Skeletal muscle cell (primary cell): ENCODE measurements around the gene MTUS2.
"Not testable (repeated sequence)": the region's sequence is repeated elsewhere in the genome, so short reads cannot be mapped to it uniquely, and the experiment has no call there.

ENCODE experiments used
- DNase-seq: peaks from one replicate; pipeline ENCODE4 v3.0.0-alpha.2; 2010; ENCODE audit warnings: low read depth
- H3K4me3 ChIP-seq: 2 replicates; pipeline ENCODE4 v1.5.1; 2011; ENCODE audit warnings: low read depth, mild to moderate bottlenecking, control low read depth, low read length, moderate library complexity

The MTUS2 gene

GRCh38 chr13:28954419-28954725 lies 134.2 kb downstream of the MTUS2 start:
- no peak for DNase-seq
- no peak overlapping the region for H3K4me3 ChIP-seq

GRCh38 chr13:28954810-28955209 lies 134.7 kb downstream of the MTUS2 start:
- no peak for DNase-seq

GRCh38 chr13:28955264-28955966 lies 135.3 kb downstream of the MTUS2 start:
- no peak overlapping the region for H3K4me3 ChIP-seq
- DNase-seq, result no peak

More at GRCh38 chr13:28954810-28955209, 134.7 kb downstream of the MTUS2 start:
- H3K4me3 ChIP-seq, result no peak overlapping the region

- DNase-seq, result no peak
- no peak overlapping the region for H3K4me3 ChIP-seq
Measured at GRCh38 chr13:28958018-28958417, 137.9 kb downstream of the MTUS2 start.

- DNase-seq, result no peak
- H3K4me3 ChIP-seq, result no peak overlapping the region
Measured at GRCh38 chr13:28958441-28958840, 138.3 kb downstream of the MTUS2 start.

- H3K4me3 ChIP-seq, result no peak overlapping the region
- no peak for DNase-seq
Measured at GRCh38 chr13:28964052-28964451, 143.9 kb downstream of the MTUS2 start.

- H3K4me3 ChIP-seq, result no peak overlapping the region
- DNase-seq, result no peak
Measured at GRCh38 chr13:28964803-28965202, 144.7 kb downstream of the MTUS2 start.

GRCh38 chr13:28967029-28967915 lies 147.1 kb downstream of the MTUS2 start:
- DNase-seq, result no peak
- H3K4me3 ChIP-seq, result no peak overlapping the region

- no peak for DNase-seq
- H3K4me3 ChIP-seq, result no peak overlapping the region
Measured at GRCh38 chr13:28976195-28976594, 156.1 kb downstream of the MTUS2 start.

- no peak overlapping the region for H3K4me3 ChIP-seq
- DNase-seq, result no peak
Measured at GRCh38 chr13:28976636-28977035, 156.5 kb downstream of the MTUS2 start.

- H3K4me3 ChIP-seq, result no peak overlapping the region
- DNase-seq, result no peak
Measured at GRCh38 chr13:28978574-28978973, 158.4 kb downstream of the MTUS2 start.

- no peak for DNase-seq
- no peak overlapping the region for H3K4me3 ChIP-seq
Measured at GRCh38 chr13:28981530-28981929, 161.4 kb downstream of the MTUS2 start.

- no peak overlapping the region for H3K4me3 ChIP-seq
- no peak for DNase-seq
Measured at GRCh38 chr13:28983641-28984040, 163.5 kb downstream of the MTUS2 start.

- H3K4me3 ChIP-seq, result no peak overlapping the region
- DNase-seq, result no peak
Measured at GRCh38 chr13:28984326-28984725, 164.2 kb downstream of the MTUS2 start.

- H3K4me3 ChIP-seq, result no peak overlapping the region
- no peak for DNase-seq
Measured at GRCh38 chr13:28984825-28985224, 164.7 kb downstream of the MTUS2 start.

GRCh38 chr13:28990378-28990777 lies 170.2 kb downstream of the MTUS2 start:
- H3K4me3 ChIP-seq, DNase-seq: not testable (repeated sequence)

GRCh38 chr13:28991764-28992163 lies 171.6 kb downstream of the MTUS2 start:
- no peak for DNase-seq
- no peak overlapping the region for H3K4me3 ChIP-seq

- no peak for DNase-seq
- no peak overlapping the region for H3K4me3 ChIP-seq
Measured at GRCh38 chr13:29000826-29001225, 180.7 kb downstream of the MTUS2 start.

- DNase-seq, result no peak
- no peak overlapping the region for H3K4me3 ChIP-seq
Measured at GRCh38 chr13:29005035-29005762, 185.1 kb downstream of the MTUS2 start.

GRCh38 chr13:29005763-29006120 lies 185.6 kb downstream of the MTUS2 start:
- no peak for DNase-seq
- no peak overlapping the region for H3K4me3 ChIP-seq
